ENCODE measurements around the gene DGKA.
A peak's percentile ranks its signal among the peaks of the same experiment; 100 is the strongest.

DGKA gene

GRCh38 chr12:55930771-55931316 lies at the start of gene DGKA:
TSS of gene DGKA (plus strand) at chr12:55931162. CDS start at chr12:55936504, 5,342 bp downstream.
- peak within 1 kb of the TSS; percentile 85 to 97 (median 93) for H3K27ac ChIP-seq
- peaks cover 0 to 32% (median 0%) of the 10 kb centered on the region in 11 experiments; a peak in 6 of 22 replicates for H4K20me1 ChIP-seq
- H3K4me1 ChIP-seq = peaks cover 57 to 78% (median 73%) of the 10 kb centered on the region in 10 experiments
- no peaks in the 10 kb centered on the region for H3K9me3 ChIP-seq (replicated peaks in 1 of 11)
- no peaks in the 10 kb centered on the region for H3K27me3 ChIP-seq
- TF ChIP-seq Cebpa-rat (IDR thresholded peaks at IDR 0.05) = no peak
- H3K9ac ChIP-seq = peak within 1 kb of the TSS; percentile 88 to 97 (median 93)
- peaks cover 0 to 15% (median 3%) of the 10 kb centered on the region in 11 experiments; a peak in 11 of 22 replicates for H3K36me3 ChIP-seq
- H3K4me2 ChIP-seq = peak within 1 kb of the TSS; percentile 90 to 100 (median 97)
- peak within 1 kb of the TSS; percentile 77 to 95 (median 86) for H3K4me3 ChIP-seq

- no peak for TF ChIP-seq Cebpa-rat (IDR thresholded peaks at IDR 0.05)
These were observed 45.8 kb upstream of the DGKA start for GRCh38 chr12:55885113-55885512.

GRCh38 chr12:55891310-55891709 lies 39.7 kb upstream of the DGKA start:
- no peaks in the 10 kb centered on the region for H3K4me1 ChIP-seq
- H3K4me3 ChIP-seq = no peak overlapping the region
- no peaks in the 10 kb centered on the region for H3K9me3 ChIP-seq (replicated peaks in 1 of 11)
- no peaks in the 10 kb centered on the region for H3K27me3 ChIP-seq
- no peak overlapping the region for H3K27ac ChIP-seq
- TF ChIP-seq Cebpa-rat (IDR thresholded peaks at IDR 0.05) = no peak
- H3K4me2 ChIP-seq = no peak overlapping the region
- peaks cover 0 to 8% (median 0%) of the 10 kb centered on the region in 11 experiments; a peak in 2 of 22 replicates for H3K36me3 ChIP-seq
- no peak overlapping the region for H3K9ac ChIP-seq
- H4K20me1 ChIP-seq = no peaks in the 10 kb centered on the region

More at GRCh38 chr12:55885113-55885512, 45.8 kb upstream of the DGKA start:
- no peak overlapping the region for H3K27ac ChIP-seq
- H3K9me3 ChIP-seq (replicated peaks in 1 of 11) = no peaks in the 10 kb centered on the region
- H3K4me2 ChIP-seq = 0 out of 22 replicates have a peak overlapping the region, but pooled peaks of 1 of the 11 experiments have one; percentile 15
- no peaks in the 10 kb centered on the region for H3K27me3 ChIP-seq
- peaks cover 0 to 9% (median 0%) of the 10 kb centered on the region in 10 experiments; a peak in 3 of 20 replicates for H3K4me1 ChIP-seq
- H3K9ac ChIP-seq = no peak overlapping the region
- no peaks in the 10 kb centered on the region; a peak in 1 of 22 replicates for H3K36me3 ChIP-seq
- no peaks in the 10 kb centered on the region for H4K20me1 ChIP-seq
- H3K4me3 ChIP-seq = no peak overlapping the region

- Histone ChIP-seq H3K4me1 (no peaks in the 10 kb centered on the region), H4K20me1 (no peaks in the 10 kb centered on the region), H3K4me2 (no peak overlapping the region), H3K4me3 (no peak overlapping the region), H3K9me3 (replicated peaks in 1 of 11) (no peaks in the 10 kb centered on the region), H3K27ac (no peak overlapping the region), H3K9ac (no peak overlapping the region), H3K36me3 (peaks cover 0 to 18% (median 0%) of the 10 kb centered on the region in 11 experiments; a peak in 3 of 22 replicates), H3K27me3 (no peaks in the 10 kb centered on the region)
- TF ChIP-seq Cebpa-rat (IDR thresholded peaks at IDR 0.05) = no peak
These were observed 37.2 kb upstream of the DGKA start for GRCh38 chr12:55893723-55894122.

GRCh38 chr12:55899082-55899481 lies 31.9 kb upstream of the DGKA start:
- H3K4me2 ChIP-seq = no peak overlapping the region
- no peak for TF ChIP-seq Cebpa-rat (IDR thresholded peaks at IDR 0.05)

GRCh38 chr12:55901881-55902490 lies 29.0 kb upstream of the DGKA start:
- H3K27ac ChIP-seq = peak overlapping the region in 1 of 11 experiments; percentile 31; a peak in 1 of 22 replicates
- H3K36me3 ChIP-seq = peaks cover 34 to 57% (median 38%) of the 10 kb centered on the region in 11 experiments
- H3K4me2 ChIP-seq = no peak overlapping the region
- H3K9me3 ChIP-seq (replicated peaks in 1 of 11) = no peaks in the 10 kb centered on the region
- H3K4me1 ChIP-seq = peaks cover 0 to 13% (median 2%) of the 10 kb centered on the region in 10 experiments; a peak in 9 of 20 replicates
- peaks cover 0 to 29% (median 0%) of the 10 kb centered on the region in 11 experiments; a peak in 6 of 22 replicates for H4K20me1 ChIP-seq
- no peaks in the 10 kb centered on the region for H3K27me3 ChIP-seq
- peak overlapping the region in 1 of 11 experiments; percentile 42; a peak in 1 of 22 replicates for H3K9ac ChIP-seq
- TF ChIP-seq Cebpa-rat (IDR thresholded peaks at IDR 0.05) = no peak
- H3K4me3 ChIP-seq = no peak overlapping the region

More at GRCh38 chr12:55899082-55899481, 31.9 kb upstream of the DGKA start:
- H3K36me3 ChIP-seq = peaks cover 34 to 59% (median 38%) of the 10 kb centered on the region in 11 experiments
- peaks cover 0 to 4% (median 0%) of the 10 kb centered on the region in 10 experiments; a peak in 2 of 20 replicates for H3K4me1 ChIP-seq
- H3K4me3 ChIP-seq = no peak overlapping the region
- H3K27me3 ChIP-seq = no peaks in the 10 kb centered on the region
- H3K27ac ChIP-seq = no peak overlapping the region
- H3K9me3 ChIP-seq (replicated peaks in 1 of 11) = no peaks in the 10 kb centered on the region
- no peak overlapping the region for H3K9ac ChIP-seq
- H4K20me1 ChIP-seq = peaks cover 0 to 18% (median 0%) of the 10 kb centered on the region in 11 experiments; a peak in 6 of 22 replicates

- Histone ChIP-seq H4K20me1 (peaks cover 0 to 64% (median 10%) of the 10 kb centered on the region in 11 experiments; a peak in 12 of 22 replicates), H3K9ac (no peak overlapping the region), H3K36me3 (peaks cover 27 to 55% (median 33%) of the 10 kb centered on the region in 11 experiments), H3K4me2 (peak overlapping the region in 4 of 11 experiments; percentile 4 to 50 (median 18); a peak in 4 of 22 replicates), H3K9me3 (replicated peaks in 1 of 11) (no peaks in the 10 kb centered on the region), H3K27ac (no peak overlapping the region), H3K4me3 (no peak overlapping the region), H3K4me1 (peaks cover 0 to 13% (median 2%) of the 10 kb centered on the region in 10 experiments; a peak in 8 of 20 replicates), H3K27me3 (no peaks in the 10 kb centered on the region)
- no peak for TF ChIP-seq Cebpa-rat (IDR thresholded peaks at IDR 0.05)
These were observed 24.9 kb upstream of the DGKA start for GRCh38 chr12:55906056-55906455.

- no peaks in the 10 kb centered on the region for H3K27me3 ChIP-seq
- no peaks in the 10 kb centered on the region for H3K9me3 ChIP-seq (replicated peaks in 1 of 11)
- no peak overlapping the region for H3K4me3 ChIP-seq
- peak overlapping the region in 1 of 11 experiments; percentile 24; a peak in 1 of 22 replicates for H3K9ac ChIP-seq
- peaks cover 16 to 55% (median 26%) of the 10 kb centered on the region in 11 experiments for H3K36me3 ChIP-seq
- H3K27ac ChIP-seq = no peak overlapping the region
- H3K4me2 ChIP-seq = no peak overlapping the region
- peaks cover 0 to 69% (median 16%) of the 10 kb centered on the region in 11 experiments; a peak in 13 of 22 replicates for H4K20me1 ChIP-seq
- H3K4me1 ChIP-seq = peaks cover 0 to 11% (median 2%) of the 10 kb centered on the region in 10 experiments; a peak in 8 of 20 replicates
- no peak for TF ChIP-seq Cebpa-rat (IDR thresholded peaks at IDR 0.05)
These were observed 22.0 kb upstream of the DGKA start for GRCh38 chr12:55908726-55909512.

Measured in BLaER1 treated with 17β-estradiol and CSF1 and Interleukin-3, amounts not matched to agents 10 nM and 100 nM (cell line).